ENCODE data around the gene C1RL. TPM values are rescaled to one million over a fixed set of nuclear protein-coding genes. Genes with fewer than 3 reads are reported as not detected.
A peak's percentile ranks its signal among the peaks of the same experiment; 100 is the strongest.

The C1RL gene
- total RNA-seq, 2 donors from 2014 or later: 18.7 to 34.7 TPM

DNA sequence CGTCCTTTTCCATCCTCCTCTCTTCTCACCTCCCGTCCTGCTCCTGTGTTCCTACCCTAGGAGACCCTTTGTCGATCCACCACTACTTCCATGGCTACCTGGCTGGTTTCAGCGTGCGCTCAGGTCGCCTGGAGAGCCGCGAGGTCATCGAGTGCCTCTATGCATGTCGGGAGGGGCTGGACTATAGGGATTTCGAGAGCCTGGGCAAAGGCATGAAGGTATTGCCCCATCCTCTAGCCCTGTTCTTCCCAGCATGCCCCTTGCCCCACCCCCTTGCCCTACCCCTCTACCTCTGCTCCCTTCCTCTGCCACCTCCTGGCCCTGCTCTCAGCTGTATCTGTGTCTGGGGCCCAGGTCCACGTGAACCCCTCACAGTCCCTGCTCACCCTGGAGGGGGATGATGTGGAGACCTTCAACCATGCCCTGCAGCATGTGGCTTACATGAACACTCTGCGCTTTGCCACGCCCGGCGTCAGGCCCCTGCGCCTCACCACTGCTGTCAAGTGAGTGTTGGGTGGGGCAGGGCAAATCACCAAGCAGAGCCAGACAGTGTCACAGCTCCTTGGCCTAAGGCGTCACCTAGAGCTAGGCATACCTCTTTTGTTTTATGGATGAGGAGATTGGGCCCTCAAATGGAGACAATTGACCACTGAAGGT is 33.9 kb upstream of the C1RL start:
- H3K4me3 ChIP-seq: no peak overlapping the region
- H3K4me1 ChIP-seq: no peaks in the 10 kb centered on the region
- no peak for DNase-seq (ENCODE audit: low spot score)
- TF ChIP-seq, protein P1, sequence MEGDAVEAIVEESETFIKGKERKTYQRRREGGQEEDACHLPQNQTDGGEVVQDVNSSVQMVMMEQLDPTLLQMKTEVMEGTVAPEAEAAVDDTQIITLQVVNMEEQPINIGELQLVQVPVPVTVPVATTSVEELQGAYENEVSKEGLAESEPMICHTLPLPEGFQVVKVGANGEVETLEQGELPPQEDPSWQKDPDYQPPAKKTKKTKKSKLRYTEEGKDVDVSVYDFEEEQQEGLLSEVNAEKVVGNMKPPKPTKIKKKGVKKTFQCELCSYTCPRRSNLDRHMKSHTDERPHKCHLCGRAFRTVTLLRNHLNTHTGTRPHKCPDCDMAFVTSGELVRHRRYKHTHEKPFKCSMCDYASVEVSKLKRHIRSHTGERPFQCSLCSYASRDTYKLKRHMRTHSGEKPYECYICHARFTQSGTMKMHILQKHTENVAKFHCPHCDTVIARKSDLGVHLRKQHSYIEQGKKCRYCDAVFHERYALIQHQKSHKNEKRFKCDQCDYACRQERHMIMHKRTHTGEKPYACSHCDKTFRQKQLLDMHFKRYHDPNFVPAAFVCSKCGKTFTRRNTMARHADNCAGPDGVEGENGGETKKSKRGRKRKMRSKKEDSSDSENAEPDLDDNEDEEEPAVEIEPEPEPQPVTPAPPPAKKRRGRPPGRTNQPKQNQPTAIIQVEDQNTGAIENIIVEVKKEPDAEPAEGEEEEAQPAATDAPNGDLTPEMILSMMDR (IDR thresholded peaks at IDR 0.05): no peak
- H3K27me3 ChIP-seq: no peaks in the 10 kb centered on the region
- H3K36me3 ChIP-seq: no peaks in the 10 kb centered on the region
- no peaks in the 10 kb centered on the region for H3K9me3 ChIP-seq
- no peak overlapping the region for H3K27ac ChIP-seq

DNA sequence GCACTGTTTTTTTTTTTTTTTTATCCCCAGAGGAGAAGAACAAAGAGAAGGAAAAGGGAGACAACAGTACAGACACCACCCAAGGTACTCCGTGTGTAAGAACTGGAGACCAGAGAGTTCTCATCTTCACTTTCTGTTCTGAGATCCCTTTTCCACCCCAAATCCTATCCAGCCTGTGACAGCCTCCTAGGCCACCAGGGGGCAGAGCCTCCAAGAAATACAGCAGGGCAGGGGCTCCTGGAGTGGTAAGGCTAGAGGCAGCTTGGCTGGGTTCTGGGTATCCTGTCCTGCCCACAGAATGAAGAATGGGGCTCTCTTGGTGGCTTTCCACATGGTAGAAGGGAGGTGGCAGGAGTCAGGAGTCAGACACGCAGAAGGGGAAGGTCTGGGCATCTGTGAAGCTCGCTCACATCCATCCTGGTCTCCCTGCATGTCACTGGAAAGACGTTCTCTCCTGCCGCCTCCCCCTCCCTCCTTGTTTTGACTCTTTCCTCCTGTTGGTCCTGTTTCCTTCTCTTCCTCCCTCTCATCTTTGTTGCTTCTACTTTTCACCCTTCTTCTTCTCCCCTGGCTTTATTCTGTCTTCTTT is 33.1 kb upstream of the C1RL start:
- H3K4me1 ChIP-seq: no peaks in the 10 kb centered on the region
- no peak overlapping the region for H3K4me3 ChIP-seq
- no peaks in the 10 kb centered on the region for H3K9me3 ChIP-seq
- TF ChIP-seq, protein P1 (IDR thresholded peaks at IDR 0.05): peak; percentile 32 to 61
- no peaks in the 10 kb centered on the region for H3K36me3 ChIP-seq
- no peak for DNase-seq (ENCODE audit: low spot score)
- no peaks in the 10 kb centered on the region for H3K27me3 ChIP-seq
- H3K27ac ChIP-seq: no peak overlapping the region

DNA sequence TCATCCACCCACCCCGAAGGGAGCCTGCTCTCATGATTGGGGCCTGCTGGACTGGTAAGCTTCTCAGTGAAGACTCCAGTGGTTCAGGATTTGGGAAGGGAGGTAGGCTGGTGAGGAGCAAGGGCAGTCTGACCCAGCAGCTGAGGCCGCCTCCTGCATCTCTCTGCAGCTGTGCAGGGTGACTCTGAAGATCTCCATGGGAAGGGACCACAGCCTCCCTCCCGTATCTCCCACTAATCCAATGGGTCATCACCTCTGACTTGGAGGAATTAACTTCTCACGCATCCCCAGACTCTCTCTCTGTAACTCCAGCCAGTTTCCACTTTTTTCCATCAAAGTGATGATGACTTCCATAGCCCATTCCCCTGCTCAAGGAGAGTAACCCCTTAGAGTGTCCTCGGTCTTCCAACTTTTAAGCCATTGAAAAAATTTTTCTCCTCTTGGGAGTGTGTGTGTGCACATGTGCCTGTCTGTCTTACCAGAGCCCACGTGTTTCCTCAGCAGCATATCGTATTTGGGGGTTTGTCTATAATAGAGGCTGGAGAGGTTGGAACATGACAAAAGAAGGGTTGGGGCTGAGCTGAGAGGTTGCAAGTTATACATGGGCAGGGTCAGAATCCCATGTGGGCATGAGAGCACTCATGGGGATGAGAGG is 32.5 kb upstream of the C1RL start:
- DNase-seq (ENCODE audit: low spot score): no peak
- H3K27me3 ChIP-seq: no peaks in the 10 kb centered on the region
- no peak overlapping the region for H3K4me3 ChIP-seq
- H3K9me3 ChIP-seq: no peaks in the 10 kb centered on the region
- H3K36me3 ChIP-seq: no peaks in the 10 kb centered on the region
- TF ChIP-seq, protein P1 (IDR thresholded peaks at IDR 0.05): no peak
- no peaks in the 10 kb centered on the region for H3K4me1 ChIP-seq
- H3K27ac ChIP-seq: no peak overlapping the region

DNA sequence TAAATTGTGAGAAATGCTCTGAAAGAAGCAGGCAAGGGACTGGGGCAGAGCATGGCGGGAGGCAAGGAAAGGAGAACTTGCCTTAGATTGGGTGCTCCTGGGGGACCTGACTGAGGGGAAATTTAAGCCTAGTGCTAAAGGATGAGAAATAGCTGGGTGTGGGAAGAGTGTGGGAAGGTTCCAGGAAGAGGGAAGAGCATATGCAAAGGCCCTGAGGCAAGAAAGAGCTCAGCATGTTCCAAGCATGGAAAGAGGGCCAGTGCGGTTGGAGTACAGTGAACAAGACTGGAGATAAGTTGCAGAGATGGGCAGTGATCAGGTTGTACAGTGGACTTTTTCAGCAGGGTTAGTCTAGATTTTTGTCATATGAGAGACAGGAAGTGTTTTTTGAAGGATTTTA is 30.2 kb upstream of the C1RL start:
- Histone ChIP-seq H3K9me3 (no peaks in the 10 kb centered on the region), H3K36me3 (no peaks in the 10 kb centered on the region), H3K27me3 (no peaks in the 10 kb centered on the region), H3K4me3 (no peak overlapping the region), H3K4me1 (no peaks in the 10 kb centered on the region), H3K27ac (no peak overlapping the region)
- DNase-seq (ENCODE audit: low spot score): no peak
- TF ChIP-seq, protein P1 (IDR thresholded peaks at IDR 0.05): no peak

DNA sequence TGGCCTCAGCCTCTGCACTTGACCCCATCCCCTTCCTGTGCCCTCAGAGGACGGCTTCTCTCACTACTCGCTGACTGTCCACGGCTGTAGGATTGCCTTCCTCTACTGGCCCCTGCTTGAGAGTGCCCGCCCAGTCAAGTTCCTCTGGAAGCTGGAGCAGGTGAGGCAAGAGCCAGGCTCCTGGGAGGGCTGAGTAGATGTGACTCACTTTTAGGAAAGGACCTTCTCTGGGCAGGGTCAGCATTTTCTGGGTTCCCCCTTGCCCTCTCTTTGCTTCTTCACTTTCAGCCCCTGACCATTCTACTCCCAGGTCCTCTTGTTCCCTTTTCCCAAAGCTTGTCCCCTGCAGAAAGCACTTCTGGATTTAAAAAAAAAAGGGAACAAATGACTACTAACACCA is 28.9 kb upstream of the C1RL start:
- Histone ChIP-seq H3K4me1 (no peaks in the 10 kb centered on the region), H3K4me3 (no peak overlapping the region), H3K27ac (no peak overlapping the region), H3K36me3 (no peaks in the 10 kb centered on the region), H3K27me3 (no peaks in the 10 kb centered on the region), H3K9me3 (no peaks in the 10 kb centered on the region)
- TF ChIP-seq, protein P1 (IDR thresholded peaks at IDR 0.05): no peak
- no peak for DNase-seq (ENCODE audit: low spot score)

All from right atrium auricular region (tissue), 2 donors.